IPS-18a (cell line): ENCODE results near the gene PCF11.

ENCODE experiments used
- H3K27ac ChIP-seq: one replicate; pipeline ENCODE4 v1.5.1; 2013; ENCODE audit warnings: low read length
- H3K27me3 ChIP-seq: one replicate; pipeline ENCODE4 v1.6.1; 2013; ENCODE audit warnings: mild to moderate bottlenecking, low read length; ENCODE audit not compliant: control insufficient read depth, insufficient read depth
- H3K36me3 ChIP-seq: one replicate; pipeline ENCODE4 v1.6.1; 2013; ENCODE audit warnings: low read depth, low read length; ENCODE audit not compliant: control insufficient read depth
- H3K4me1 ChIP-seq: one replicate; pipeline ENCODE4 v1.6.1; 2013; ENCODE audit warnings: low read depth, low read length; ENCODE audit not compliant: control insufficient read depth
- H3K4me3 ChIP-seq: one replicate; pipeline ENCODE4 v1.5.1; 2013; ENCODE audit warnings: low read length
- H3K9ac ChIP-seq: one replicate; pipeline ENCODE4 v1.6.1; 2013; ENCODE audit warnings: mild to moderate bottlenecking, low read length, moderate library complexity
- H3K9me3 ChIP-seq: one replicate; pipeline ENCODE4 v1.6.1; 2013; ENCODE audit warnings: low read depth, low read length; ENCODE audit not compliant: control insufficient read depth

The PCF11 gene

GRCh38 chr11:83170865-83171264 lies 13.9 kb downstream of the PCF11 start:
- H3K27ac ChIP-seq, result no peak overlapping the region
- no peaks in the 10 kb centered on the region for H3K27me3 ChIP-seq
- no peaks in the 10 kb centered on the region for H3K4me1 ChIP-seq
- H3K9me3 ChIP-seq, result no peaks in the 10 kb centered on the region
- no peak overlapping the region for H3K4me3 ChIP-seq
- no peak overlapping the region for H3K9ac ChIP-seq
- peaks cover 94% of the 10 kb centered on the region for H3K36me3 ChIP-seq

- Histone ChIP-seq H3K27me3 (no peaks in the 10 kb centered on the region), H3K4me3 (no peak overlapping the region), H3K4me1 (no peaks in the 10 kb centered on the region), H3K27ac (no peak overlapping the region), H3K36me3 (peaks cover 93% of the 10 kb centered on the region), H3K9ac (no peak overlapping the region), H3K9me3 (no peaks in the 10 kb centered on the region)
Observed at GRCh38 chr11:83172551-83172950, 15.6 kb downstream of the PCF11 start.

GRCh38 chr11:83174008-83174407 lies 17.1 kb downstream of the PCF11 start:
- H3K27ac ChIP-seq, result no peak overlapping the region
- H3K9me3 ChIP-seq, result no peaks in the 10 kb centered on the region
- no peaks in the 10 kb centered on the region for H3K4me1 ChIP-seq
- H3K36me3 ChIP-seq, result peaks cover 88% of the 10 kb centered on the region
- H3K4me3 ChIP-seq, result no peak overlapping the region
- no peak overlapping the region for H3K9ac ChIP-seq
- no peaks in the 10 kb centered on the region for H3K27me3 ChIP-seq

GRCh38 chr11:83175815-83176214 lies 18.9 kb downstream of the PCF11 start:
- Histone ChIP-seq H3K4me3 (no peak overlapping the region), H3K36me3 (peaks cover 82% of the 10 kb centered on the region), H3K9ac (no peak overlapping the region), H3K9me3 (no peaks in the 10 kb centered on the region), H3K27ac (no peak overlapping the region), H3K27me3 (no peaks in the 10 kb centered on the region), H3K4me1 (no peaks in the 10 kb centered on the region)

GRCh38 chr11:83181815-83182214 lies 24.9 kb downstream of the PCF11 start:
- no peaks in the 10 kb centered on the region for H3K9me3 ChIP-seq
- H3K4me1 ChIP-seq, result no peaks in the 10 kb centered on the region
- H3K4me3 ChIP-seq, result no peak overlapping the region
- no peak overlapping the region for H3K9ac ChIP-seq
- no peak overlapping the region for H3K27ac ChIP-seq
- H3K36me3 ChIP-seq, result peaks cover 69% of the 10 kb centered on the region
- H3K27me3 ChIP-seq, result no peaks in the 10 kb centered on the region

GRCh38 chr11:83185767-83186166 lies 28.8 kb downstream of the PCF11 start:
- no peak overlapping the region for H3K27ac ChIP-seq
- H3K36me3 ChIP-seq, result peaks cover 51% of the 10 kb centered on the region

GRCh38 chr11:83187465-83187864 lies 30.5 kb downstream of the PCF11 start:
- Histone ChIP-seq H3K27me3 (no peaks in the 10 kb centered on the region), H3K9me3 (no peaks in the 10 kb centered on the region), H3K36me3 (peaks cover 49% of the 10 kb centered on the region)

More at GRCh38 chr11:83185767-83186166, 28.8 kb downstream of the PCF11 start:
- Histone ChIP-seq H3K4me1 (no peaks in the 10 kb centered on the region), H3K9me3 (no peaks in the 10 kb centered on the region), H3K27me3 (no peaks in the 10 kb centered on the region), H3K9ac (no peak overlapping the region), H3K4me3 (no peak overlapping the region)

GRCh38 chr11:83191491-83191890 lies 34.6 kb downstream of the PCF11 start:
- Histone ChIP-seq H3K27me3 (peaks cover 15% of the 10 kb centered on the region), H3K36me3 (peaks cover 23% of the 10 kb centered on the region), H3K4me1 (peaks cover 12% of the 10 kb centered on the region), H3K9me3 (no peaks in the 10 kb centered on the region), H3K9ac (no peak overlapping the region), H3K27ac (no peak overlapping the region), H3K4me3 (no peak overlapping the region)

More at GRCh38 chr11:83187465-83187864, 30.5 kb downstream of the PCF11 start:
- Histone ChIP-seq H3K4me3 (no peak overlapping the region), H3K27ac (no peak overlapping the region), H3K4me1 (peaks cover 1% of the 10 kb centered on the region), H3K9ac (no peak overlapping the region)

GRCh38 chr11:83191986-83192385 lies 35.1 kb downstream of the PCF11 start:
- H3K9ac ChIP-seq, result peak overlapping the region; percentile 79
- H3K9me3 ChIP-seq, result no peaks in the 10 kb centered on the region

GRCh38 chr11:83192606-83193245 lies 35.8 kb downstream of the PCF11 start:
- peaks cover 12% of the 10 kb centered on the region for H3K4me1 ChIP-seq
- H3K36me3 ChIP-seq, result peaks cover 23% of the 10 kb centered on the region
- peak overlapping the region; percentile 86 for H3K4me3 ChIP-seq
- peak overlapping the region; percentile 54 for H3K27ac ChIP-seq
- H3K9me3 ChIP-seq, result no peaks in the 10 kb centered on the region
- peak overlapping the region; percentile 79 for H3K9ac ChIP-seq
- peaks cover 15% of the 10 kb centered on the region for H3K27me3 ChIP-seq

More at GRCh38 chr11:83191986-83192385, 35.1 kb downstream of the PCF11 start:
- Histone ChIP-seq H3K4me1 (peaks cover 12% of the 10 kb centered on the region), H3K27me3 (peaks cover 15% of the 10 kb centered on the region), H3K36me3 (peaks cover 23% of the 10 kb centered on the region), H3K4me3 (peak overlapping the region; percentile 86), H3K27ac (no peak overlapping the region)

- peaks cover 12% of the 10 kb centered on the region for H3K4me1 ChIP-seq
- peaks cover 23% of the 10 kb centered on the region for H3K36me3 ChIP-seq
- peak within 1 kb of the TSS; percentile 54 for H3K27ac ChIP-seq
- peaks cover 15% of the 10 kb centered on the region for H3K27me3 ChIP-seq
- H3K9ac ChIP-seq, result peak within 1 kb of the TSS; percentile 79
- peak within 1 kb of the TSS; percentile 86 for H3K4me3 ChIP-seq
- no peaks in the 10 kb centered on the region for H3K9me3 ChIP-seq
Observed at GRCh38 chr11:83193315-83194280, 36.7 kb downstream of the PCF11 start, which contains the start of gene ANKRD42. ANKRD42 (plus strand) TSS chr11:83193712; CDS start chr11:83194671, 959 bp downstream.
